Inflammatory macrophage treated with lipopolysaccharide for 1 hour (primary cell): ENCODE results near the gene PPM1M.

ENCODE experiments used
- DNase-seq, 2 donors: peaks; one replicate each; pipeline ENCODE4 v3.0.0-alpha.2; 2020 to 2022

The PPM1M gene, protein sequence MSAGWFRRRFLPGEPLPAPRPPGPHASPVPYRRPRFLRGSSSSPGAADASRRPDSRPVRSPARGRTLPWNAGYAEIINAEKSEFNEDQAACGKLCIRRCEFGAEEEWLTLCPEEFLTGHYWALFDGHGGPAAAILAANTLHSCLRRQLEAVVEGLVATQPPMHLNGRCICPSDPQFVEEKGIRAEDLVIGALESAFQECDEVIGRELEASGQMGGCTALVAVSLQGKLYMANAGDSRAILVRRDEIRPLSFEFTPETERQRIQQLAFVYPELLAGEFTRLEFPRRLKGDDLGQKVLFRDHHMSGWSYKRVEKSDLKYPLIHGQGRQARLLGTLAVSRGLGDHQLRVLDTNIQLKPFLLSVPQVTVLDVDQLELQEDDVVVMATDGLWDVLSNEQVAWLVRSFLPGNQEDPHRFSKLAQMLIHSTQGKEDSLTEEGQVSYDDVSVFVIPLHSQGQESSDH

DNA sequence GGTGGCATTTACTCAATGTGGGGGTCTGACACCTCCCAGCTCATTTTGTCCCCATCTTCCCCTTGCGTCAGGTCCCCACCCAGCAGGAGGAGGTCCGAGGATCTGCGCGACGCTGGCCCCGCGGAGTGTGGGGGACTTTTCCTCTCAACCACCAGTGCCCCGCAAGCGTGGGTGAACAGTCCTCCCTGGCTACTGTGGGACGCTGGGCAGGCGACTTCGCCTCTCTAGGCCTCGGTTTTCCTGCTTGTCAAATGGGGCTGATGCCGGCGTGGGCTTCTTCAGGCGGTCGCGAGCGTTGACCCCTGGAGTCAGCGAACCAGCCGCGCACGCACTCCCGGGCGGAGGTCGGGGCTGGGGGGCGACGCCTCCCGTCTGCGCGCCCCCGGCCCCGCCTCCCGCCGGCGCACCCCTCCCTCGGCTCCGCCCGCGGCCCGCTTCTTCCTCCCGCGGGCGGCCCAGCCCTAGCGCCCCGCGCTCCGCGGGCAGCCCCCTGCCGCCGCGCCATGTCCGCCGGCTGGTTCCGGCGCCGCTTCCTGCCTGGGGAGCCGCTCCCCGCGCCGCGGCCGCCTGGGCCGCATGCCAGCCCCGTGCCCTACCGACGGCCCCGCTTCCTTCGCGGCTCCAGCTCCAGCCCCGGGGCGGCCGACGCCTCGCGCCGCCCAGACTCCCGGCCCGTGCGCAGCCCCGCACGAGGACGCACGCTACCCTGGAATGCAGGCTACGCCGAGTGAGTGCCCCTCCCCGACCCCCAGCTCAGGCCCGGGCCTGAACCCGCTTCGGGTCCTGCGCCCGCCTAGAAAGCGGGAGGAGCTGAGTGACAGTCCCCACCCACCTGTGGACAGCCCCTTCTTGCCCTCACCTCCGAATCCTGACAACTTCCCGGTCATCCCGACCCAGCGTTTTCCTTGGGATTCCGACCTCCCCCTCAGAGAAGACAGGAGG is at the start of gene PPM1M:
PPM1M (plus strand) TSS at position 438 of the 942 bp plus-strand sequence; CDS start at position 504, 66 bp downstream.
- peak; percentile 58 to 76 for DNase-seq

DNA sequence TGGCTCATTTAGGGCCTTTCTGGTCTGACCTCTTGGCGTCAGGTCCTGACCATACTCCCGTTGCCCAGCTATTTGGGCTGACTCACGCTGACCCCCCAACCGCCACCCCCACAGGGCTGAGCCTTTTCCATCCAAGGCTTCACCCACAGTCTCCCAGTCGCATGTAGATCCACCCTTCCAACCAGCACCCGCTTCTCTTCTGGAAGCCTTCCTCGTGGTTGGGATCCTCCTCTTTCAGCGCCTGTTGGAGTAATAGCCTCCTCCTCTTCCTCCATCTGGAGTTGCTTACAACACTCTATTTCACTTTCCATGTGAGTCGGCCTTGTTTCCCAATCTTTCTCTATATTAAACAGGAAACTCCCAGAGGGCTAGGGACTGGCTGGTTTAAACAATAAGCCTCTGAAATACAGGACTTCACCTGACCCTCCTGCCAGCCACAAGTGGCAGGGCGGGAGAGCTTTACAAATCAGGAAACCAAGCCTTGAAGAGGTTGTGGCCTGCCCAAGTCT is 49.7 kb upstream of the PPM1M start:
- DNase-seq: peak; percentile 95 to 99

DNA sequence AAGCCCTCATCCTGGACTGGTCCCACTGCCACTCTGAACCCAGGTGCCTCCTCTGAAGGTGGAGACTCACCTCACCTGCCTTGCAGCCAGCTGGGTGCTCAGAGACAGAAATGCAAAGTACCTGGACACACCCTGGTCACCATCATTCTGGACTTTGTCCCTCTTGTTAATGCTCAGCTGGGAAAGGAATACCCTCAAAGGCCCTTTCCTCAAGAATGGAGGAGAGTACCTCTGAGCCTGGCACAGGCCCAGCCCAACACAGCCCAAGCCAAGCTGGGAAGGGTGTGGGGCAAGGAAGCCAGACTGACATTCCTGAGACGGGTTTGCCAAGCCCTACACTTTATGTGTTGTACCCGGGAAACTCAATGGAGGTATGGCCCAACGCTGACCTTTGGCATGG is 48.6 kb upstream of the PPM1M start:
- no peak for DNase-seq

DNA sequence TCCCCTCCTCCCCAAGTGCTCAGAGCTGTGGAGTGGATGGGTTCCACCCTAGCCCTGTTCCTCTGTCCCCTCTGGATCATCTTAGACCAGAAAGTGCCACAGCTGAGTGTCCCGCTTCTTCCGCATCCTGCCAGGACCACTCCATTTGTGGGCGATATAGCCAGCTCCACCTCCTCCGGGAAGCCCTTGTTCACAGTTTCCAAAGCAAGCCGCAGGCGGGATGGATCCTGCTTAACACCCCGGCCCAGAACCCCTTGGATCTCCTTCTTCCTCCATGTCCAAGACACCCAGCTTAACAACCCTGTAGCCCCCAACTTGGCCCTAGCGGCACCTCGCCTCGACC is 48.1 kb upstream of the PPM1M start:
- DNase-seq: no peak

DNA sequence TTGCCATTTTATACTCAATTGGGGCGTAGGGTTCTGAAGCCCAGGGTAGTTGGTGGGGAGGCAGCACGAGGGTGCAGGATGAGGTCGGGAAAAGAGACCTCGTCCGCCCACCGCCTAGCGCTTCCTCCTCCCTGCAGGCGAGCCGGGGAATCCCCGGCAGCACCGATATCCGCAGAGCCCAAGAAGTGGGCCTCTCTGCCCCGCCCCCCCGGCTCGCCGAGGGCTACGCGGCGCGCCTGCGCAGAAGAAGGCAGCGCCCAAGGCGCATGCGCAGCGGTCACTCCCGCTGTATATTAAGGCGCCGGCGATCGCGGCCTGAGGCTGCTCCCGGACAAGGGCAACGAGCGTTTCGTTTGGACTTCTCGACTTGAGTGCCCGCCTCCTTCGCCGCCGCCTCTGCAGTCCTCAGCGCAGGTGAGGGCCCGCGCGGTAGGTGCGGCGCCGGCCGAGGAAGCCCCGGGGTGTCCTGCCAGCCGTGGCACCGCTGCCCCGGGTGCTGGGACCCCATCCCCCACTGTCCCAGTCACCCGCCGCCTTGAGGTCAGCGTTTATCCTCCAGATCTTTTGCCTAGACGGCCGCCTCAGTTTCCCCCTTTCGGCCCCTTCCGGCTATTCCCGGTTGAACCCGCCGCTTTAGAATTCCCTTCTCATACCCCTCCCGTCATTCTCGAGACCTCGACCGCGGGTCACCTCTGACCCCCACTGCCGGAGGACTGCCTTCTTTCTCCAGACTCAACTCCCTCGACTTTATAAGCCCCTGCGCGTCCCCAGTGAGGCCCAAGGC is 47.5 kb upstream of the PPM1M start, which contains the start of gene ALAS1:
ALAS1 (plus strand) TSS at position 319 of the 784 bp plus-strand sequence. CDS start 1,082 bp downstream, outside the sequence.
- DNase-seq: peak; percentile 95 to 97

DNA sequence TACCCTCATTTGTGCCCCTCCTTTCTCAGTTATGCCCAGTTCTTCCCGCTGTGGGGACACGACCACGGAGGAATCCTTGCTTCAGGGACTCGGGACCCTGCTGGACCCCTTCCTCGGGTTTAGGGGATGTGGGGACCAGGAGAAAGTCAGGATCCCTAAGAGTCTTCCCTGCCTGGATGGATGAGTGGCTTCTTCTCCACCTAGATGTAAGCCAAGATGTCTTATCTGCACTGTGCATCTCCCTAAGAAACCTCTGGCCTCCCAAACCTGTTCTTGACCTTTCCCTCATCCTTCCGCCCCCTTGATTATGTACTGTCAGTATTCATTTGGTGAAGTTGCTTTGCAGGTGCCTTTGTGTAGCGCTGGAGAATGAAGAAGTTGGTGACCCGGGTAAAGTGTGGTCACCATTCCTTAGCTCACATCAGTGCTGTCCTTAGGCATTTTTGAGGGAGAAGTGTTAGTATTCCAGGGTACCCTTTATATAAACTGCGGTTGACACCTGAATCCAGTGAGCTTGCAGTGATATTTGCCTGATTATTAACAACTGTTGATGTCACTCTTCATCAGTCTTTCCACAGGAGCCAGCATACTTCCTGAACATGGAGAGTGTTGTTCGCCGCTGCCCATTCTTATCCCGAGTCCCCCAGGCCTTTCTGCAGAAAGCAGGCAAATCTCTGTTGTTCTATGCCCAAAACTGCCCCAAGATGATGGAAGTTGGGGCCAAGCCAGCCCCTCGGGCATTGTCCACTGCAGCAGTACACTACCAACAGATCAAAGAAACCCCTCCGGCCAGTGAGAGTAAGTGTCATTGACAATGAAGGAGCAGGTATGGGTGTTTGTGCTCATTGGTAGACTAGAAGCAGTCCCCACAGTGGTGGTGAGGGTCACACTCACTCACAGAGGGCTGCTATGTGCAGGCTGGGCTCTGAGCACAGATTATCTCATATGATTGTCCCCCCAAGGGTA is 46.6 kb upstream of the PPM1M start:
- DNase-seq: no peak

DNA sequence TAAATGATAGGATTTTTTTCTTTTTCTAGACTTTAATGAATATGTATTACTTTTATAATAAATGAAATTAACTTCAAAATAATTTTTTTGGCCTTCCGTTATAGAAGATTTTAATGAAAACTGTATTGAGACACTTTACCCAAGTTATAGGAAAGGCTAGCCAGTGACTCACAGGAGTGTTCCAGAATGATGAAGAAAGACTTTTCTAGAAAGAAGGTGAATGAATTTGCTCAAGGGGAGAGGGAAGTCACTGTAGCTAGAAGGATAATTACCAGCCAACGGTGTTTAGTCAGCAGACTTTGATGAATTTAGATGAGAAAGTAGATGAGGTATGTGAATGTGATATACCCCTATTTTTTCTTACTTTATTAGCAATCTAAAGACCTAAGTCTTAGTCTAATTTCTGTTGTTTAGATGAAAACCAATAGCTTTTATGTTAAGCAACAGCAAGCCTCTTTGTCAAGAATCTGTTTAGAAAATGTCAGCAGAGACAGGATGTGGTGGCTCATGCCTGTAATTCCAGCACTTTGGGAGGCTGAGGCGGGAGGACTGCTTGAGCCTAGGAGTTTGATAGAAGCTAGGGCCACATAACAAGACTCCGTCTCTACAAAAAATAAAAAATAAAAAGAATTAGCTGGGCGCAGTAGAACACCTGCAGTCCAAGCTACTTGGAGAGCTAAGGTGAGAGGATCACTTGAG is 44.4 kb upstream of the PPM1M start:
- peak; percentile 47 to 49 for DNase-seq

DNA sequence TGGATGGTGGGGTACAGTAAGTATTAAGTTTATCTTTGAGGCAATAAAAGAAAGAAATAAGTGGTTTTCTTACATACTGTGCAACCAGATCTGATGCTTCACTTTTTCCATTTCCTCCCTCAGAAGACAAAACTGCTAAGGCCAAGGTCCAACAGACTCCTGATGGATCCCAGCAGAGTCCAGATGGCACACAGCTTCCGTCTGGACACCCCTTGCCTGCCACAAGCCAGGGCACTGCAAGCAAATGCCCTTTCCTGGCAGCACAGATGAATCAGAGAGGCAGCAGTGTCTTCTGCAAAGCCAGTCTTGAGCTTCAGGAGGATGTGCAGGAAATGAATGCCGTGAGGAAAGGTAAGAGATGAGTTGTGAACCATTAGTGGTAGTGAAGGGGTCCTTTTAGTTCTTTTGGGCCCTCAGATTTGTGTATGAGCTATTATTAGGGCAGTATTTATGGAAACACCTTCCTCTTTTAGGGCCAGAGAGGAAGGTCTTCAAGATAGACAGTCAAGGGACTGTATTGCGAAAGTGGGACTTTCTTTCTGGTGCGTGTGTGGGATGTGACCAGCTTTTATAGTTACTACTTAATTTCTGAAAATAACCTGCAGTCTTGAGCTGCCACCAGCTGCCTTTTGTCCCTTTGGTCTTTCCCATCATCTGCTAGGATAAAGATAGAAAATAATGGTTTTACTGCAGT is 43.0 kb upstream of the PPM1M start:
- DNase-seq: peak; percentile 88 to 93

DNA sequence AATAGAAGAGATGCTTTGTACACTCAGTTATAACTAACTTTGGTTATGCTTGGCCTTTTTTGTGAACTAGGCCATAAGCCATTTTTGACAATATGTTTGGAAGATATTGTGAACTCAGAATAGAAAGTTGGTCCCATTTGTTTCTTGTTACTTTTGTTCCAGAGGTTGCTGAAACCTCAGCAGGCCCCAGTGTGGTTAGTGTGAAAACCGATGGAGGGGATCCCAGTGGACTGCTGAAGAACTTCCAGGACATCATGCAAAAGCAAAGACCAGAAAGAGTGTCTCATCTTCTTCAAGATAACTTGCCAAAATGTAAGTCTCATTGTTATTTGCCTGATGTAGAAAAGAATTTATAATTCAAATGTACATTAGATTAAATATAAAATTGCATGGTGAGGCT is 41.9 kb upstream of the PPM1M start:
- DNase-seq: no peak

DNA sequence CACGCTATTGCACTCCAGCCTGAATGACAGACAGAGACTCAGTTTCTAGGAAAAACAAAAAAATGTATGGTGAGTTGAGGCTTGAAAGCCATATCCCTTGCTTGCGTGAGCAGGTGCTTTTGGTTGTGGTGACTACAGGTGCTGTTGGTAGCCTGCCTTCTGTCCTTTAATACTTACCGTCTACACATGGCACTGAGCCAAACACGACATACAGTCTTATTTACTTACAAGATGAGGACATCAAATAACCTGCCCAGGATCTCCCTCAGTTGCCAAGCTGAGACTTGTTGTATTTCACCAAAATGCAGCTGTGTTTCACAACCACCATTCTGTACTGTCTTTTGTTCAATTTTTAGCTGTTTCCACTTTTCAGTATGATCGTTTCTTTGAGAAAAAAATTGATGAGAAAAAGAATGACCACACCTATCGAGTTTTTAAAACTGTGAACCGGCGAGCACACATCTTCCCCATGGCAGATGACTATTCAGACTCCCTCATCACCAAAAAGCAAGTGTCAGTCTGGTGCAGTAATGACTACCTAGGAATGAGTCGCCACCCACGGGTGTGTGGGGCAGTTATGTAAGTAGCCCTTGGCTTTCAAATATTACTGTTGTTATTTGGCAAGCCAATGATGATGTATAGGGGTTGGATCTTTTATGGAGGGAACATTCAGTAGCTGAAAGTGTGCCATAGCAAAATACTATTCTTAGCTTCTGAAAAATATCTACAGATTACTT is 41.1 kb upstream of the PPM1M start:
- DNase-seq: peak; percentile 67 to 84

DNA sequence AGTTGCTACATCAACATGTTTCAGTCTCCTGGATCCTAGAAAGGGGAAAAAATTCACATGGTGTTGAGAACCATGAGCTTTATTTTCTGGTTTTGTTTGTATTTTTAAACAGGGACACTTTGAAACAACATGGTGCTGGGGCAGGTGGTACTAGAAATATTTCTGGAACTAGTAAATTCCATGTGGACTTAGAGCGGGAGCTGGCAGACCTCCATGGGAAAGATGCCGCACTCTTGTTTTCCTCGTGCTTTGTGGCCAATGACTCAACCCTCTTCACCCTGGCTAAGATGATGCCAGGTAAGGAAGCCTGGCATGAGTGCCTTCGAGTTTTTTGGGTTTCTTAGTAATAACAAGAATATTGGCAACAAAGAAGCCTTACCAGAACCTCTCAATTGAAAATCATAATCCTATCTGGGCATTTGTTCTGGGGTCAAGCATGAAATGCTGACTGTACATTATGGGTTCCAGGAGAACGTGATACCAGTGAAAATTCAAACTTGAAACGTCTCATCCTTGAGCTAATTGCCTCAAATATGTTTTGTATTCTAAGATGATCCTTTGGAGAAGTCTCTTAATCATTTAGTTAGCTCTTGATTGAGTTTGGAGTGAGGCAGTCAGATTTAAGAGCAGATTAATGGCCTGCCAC is 39.7 kb upstream of the PPM1M start:
- no peak for DNase-seq

DNA sequence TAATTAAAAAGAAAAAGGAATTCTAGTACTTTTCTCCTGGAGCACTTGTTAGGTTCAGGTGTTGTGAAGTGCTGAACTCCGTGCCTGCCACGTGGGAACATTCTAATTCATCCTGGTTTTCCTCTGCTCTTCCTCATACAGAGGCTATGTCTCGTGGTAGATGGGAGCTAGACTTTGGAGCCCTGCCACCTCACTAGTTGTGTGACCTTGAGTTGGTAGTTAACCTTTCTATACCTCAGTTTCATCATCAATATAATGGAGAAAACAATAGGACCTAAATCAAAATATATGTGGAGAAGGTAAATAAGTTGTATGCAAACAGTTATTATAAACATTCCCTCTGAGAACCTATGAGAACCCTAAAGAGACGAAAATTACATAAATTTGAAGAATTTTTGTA is 37.0 kb upstream of the PPM1M start:
- no peak for DNase-seq

DNA sequence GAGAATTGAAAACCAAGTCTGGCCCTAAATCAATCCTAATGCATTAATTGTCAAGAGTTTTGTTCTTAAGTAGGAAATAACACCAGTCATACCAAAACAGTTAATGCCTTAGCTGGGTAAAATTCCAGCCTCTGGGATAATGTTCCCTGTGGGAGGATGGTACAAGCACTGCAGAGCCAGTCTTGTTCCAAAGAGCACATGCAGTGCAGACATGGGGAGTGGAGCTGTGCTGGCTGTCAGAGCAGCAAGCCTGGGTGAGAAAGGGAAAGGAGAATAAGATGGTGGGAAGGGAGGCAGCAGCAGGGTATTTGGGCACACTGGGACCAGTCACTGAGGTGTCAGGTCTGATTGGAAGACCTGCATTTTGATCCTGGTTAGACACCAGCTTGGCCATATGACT is 35.5 kb upstream of the PPM1M start:
- no peak for DNase-seq

DNA sequence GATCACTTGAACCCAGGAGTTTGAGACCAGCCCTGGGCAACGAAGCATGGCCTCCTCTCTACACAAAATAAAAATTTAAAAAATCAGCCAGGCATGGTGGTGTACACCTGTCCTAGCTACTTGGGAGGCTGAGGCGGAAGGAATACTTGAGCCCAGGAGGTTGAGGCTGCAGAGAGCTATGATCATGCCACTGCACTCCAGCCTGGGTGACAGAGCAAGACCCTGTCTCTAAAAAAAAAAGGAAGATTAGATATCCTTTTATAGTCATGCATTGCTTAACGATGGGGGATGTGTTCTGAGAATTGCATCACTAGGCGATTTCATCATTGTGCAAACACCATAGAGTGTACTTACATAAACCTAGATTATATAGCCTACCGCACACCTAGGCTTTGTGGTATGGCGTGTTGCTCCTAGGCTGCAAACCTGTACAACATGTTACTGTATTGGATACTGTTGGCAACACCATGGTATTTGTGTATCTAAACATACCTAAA is 35.0 kb upstream of the PPM1M start:
- DNase-seq: peak; percentile 79 to 91

DNA sequence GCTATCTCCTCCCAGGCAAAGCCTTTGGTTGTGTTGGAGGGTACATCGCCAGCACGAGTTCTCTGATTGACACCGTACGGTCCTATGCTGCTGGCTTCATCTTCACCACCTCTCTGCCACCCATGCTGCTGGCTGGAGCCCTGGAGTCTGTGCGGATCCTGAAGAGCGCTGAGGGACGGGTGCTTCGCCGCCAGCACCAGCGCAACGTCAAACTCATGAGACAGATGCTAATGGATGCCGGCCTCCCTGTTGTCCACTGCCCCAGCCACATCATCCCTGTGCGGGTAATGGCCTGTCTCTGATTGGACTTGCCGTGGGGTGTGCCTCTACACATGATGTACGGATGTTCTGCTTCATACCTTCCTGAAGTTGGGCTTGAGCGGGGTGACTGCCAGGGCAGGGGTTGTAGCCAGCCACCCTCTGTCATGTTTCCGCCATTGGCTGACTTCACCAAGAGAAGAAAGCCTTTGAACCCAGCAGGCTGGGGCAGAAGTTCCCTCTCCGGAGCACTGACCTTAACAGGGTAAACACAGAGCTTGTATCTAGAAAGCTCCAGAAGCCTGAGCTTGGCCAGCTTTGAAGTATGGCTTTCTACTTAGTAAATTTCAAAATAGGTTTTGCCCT is 34.2 kb upstream of the PPM1M start:
- DNase-seq: no peak

DNA sequence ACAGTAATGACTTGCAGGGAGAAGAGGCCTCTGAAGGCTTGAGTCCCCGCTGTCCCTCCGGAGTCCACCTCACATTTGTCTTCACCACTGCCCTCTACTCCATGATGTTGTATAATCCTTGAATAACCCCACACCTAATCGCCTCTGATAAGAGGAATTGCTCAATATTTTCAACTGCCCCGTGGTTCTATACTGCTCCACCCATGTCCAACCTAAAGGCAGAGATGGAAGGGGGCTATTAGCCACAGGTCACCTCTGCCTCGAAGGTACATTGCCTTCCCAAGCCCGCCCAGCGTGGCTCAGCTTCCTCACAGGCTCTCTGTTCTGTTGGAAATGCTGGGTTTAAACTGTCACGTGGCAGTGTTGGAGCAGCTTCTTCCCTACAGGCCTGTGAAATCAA is 32.6 kb upstream of the PPM1M start:
- no peak for DNase-seq

DNA sequence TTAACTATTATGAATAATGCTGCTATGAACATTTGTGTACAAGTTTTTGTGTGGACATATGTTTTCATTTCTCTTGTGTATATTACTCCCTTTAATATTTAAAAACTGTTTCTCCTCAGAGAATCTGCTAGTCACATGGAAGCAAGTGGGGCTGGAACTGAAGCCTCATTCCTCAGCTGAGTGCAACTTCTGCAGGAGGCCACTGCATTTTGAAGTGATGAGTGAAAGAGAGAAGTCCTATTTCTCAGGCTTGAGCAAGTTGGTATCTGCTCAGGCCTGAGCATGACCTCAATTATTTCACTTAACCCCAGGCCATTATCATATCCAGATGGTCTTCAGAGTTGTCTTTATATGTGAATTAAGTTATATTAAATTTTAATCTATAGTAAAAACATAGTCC is 31.7 kb upstream of the PPM1M start:
- no peak for DNase-seq

DNA sequence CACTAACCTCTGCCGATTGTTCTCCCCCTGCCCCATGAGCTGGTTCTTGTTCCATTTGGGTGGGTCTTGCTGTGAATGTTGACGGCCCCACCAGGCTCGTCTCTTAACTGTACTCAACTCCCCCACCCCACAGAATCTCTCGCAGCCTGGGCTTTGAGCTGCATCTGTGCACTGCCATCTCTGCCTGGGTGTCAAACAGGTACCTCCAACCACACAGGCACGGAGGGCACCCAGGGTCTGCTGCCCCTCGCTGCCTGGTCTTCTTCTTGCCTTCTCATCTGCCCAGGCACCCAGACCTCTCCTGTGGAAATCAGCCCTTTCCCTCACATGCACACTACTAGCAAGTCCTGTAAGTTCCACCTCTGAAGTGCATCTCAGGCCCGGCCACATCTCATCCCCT is 30.2 kb upstream of the PPM1M start:
- no peak for DNase-seq
